ENCODE data around the gene GSC2.

GSC2 gene

GRCh38 chr22:19137384-19138216 lies 12.5 kb downstream of the GSC2 start:
- H2BK15ac ChIP-seq (ENCODE audit: low read depth, poor library complexity, severe bottlenecking), result no peak overlapping the region
- no peak overlapping the region for H3K14ac ChIP-seq (ENCODE audit: low read length in 2 of 2)
- no peak overlapping the region for H3K4ac ChIP-seq (ENCODE audit: low read depth in 1 of 2, low read length in 2 of 2)
- DNase-seq, result no peak
- H2BK12ac ChIP-seq (ENCODE audit: low read length in 2 of 2), result no peak overlapping the region
- no peak overlapping the region for H3K4me3 ChIP-seq (ENCODE audit: insufficient read depth in 1 of 2, low read depth in 1 of 2, low read length in 2 of 2)
- H2AFZ ChIP-seq (ENCODE audit: low read depth, low read length), result no peak overlapping the region
- no peak overlapping the region for H3K18ac ChIP-seq (ENCODE audit: low read depth in 1 of 2, low read length in 2 of 2)
- H3K27ac ChIP-seq (ENCODE audit: low read length, poor library complexity, severe bottlenecking), result no peak overlapping the region
- H3K79me1 ChIP-seq (replicated peaks; ENCODE audit: low read length, poor library complexity, severe bottlenecking), result peaks cover 53% of the 10 kb centered on the region
- H2AK5ac ChIP-seq (ENCODE audit: low read length, severe bottlenecking), result no peak overlapping the region
- H3K9ac ChIP-seq (ENCODE audit: low read length), result no peak overlapping the region
- H3K23ac ChIP-seq (ENCODE audit: low read length in 2 of 2), result no peak overlapping the region
- no peak overlapping the region for H4K8ac ChIP-seq (ENCODE audit: low read length)
- no peak overlapping the region for H2BK120ac ChIP-seq (ENCODE audit: low read depth, low read length)
- H3K4me2 ChIP-seq (ENCODE audit: low read length, poor library complexity, severe bottlenecking), result no peak overlapping the region
- no peak overlapping the region for H2BK5ac ChIP-seq (ENCODE audit: low read depth, low read length, poor library complexity, severe bottlenecking)
- no peaks in the 10 kb centered on the region for H3K27me3 ChIP-seq (ENCODE audit: control insufficient read depth in 1 of 2, insufficient read depth in 1 of 2, low read length in 2 of 2)
- peaks cover 86 to 96% of the 10 kb centered on the region in 2 experiments for H3K36me3 ChIP-seq (ENCODE audit: control insufficient read depth in 1 of 2, insufficient read depth in 2 of 2, low read depth in 1 of 2, low read length in 2 of 2)
- H3K9me3 ChIP-seq (ENCODE audit: control insufficient read depth, low read length), result no peaks in the 10 kb centered on the region
- H3K4me1 ChIP-seq (ENCODE audit: control insufficient read depth, insufficient read depth, low read depth, low read length), result no peaks in the 10 kb centered on the region
- WGBS, result 91% methylated on average over 11 of the region's 11 CpGs
- H4K91ac ChIP-seq (ENCODE audit: low read length), result no peak overlapping the region

GRCh38 chr22:19136915-19137314 lies 13.2 kb downstream of the GSC2 start:
- no peak for DNase-seq
- Histone ChIP-seq H4K8ac (ENCODE audit: low read length) (no peak overlapping the region), H4K91ac (ENCODE audit: low read length) (no peak overlapping the region), H3K4me1 (ENCODE audit: control insufficient read depth, insufficient read depth, low read depth, low read length) (no peaks in the 10 kb centered on the region), H2BK12ac (ENCODE audit: low read length in 2 of 2) (no peak overlapping the region), H3K9ac (ENCODE audit: low read length) (no peak overlapping the region), H3K4me2 (ENCODE audit: low read length, poor library complexity, severe bottlenecking) (no peak overlapping the region), H3K14ac (ENCODE audit: low read length in 2 of 2) (no peak overlapping the region), H2BK5ac (ENCODE audit: low read depth, low read length, poor library complexity, severe bottlenecking) (no peak overlapping the region), H3K27me3 (ENCODE audit: control insufficient read depth in 1 of 2, insufficient read depth in 1 of 2, low read length in 2 of 2) (no peaks in the 10 kb centered on the region), H3K4ac (ENCODE audit: low read depth in 1 of 2, low read length in 2 of 2) (no peak overlapping the region), H3K27ac (ENCODE audit: low read length, poor library complexity, severe bottlenecking) (no peak overlapping the region), H2BK120ac (ENCODE audit: low read depth, low read length) (no peak overlapping the region), H3K79me1 (replicated peaks; ENCODE audit: low read length, poor library complexity, severe bottlenecking) (peaks cover 46% of the 10 kb centered on the region), H3K4me3 (ENCODE audit: insufficient read depth in 1 of 2, low read depth in 1 of 2, low read length in 2 of 2) (no peak overlapping the region), H3K23ac (ENCODE audit: low read length in 2 of 2) (no peak overlapping the region), H3K9me3 (ENCODE audit: control insufficient read depth, low read length) (no peaks in the 10 kb centered on the region), H2AK5ac (ENCODE audit: low read length, severe bottlenecking) (no peak overlapping the region), H2AFZ (ENCODE audit: low read depth, low read length) (no peak overlapping the region), H3K18ac (ENCODE audit: low read depth in 1 of 2, low read length in 2 of 2) (no peak overlapping the region), H2BK15ac (ENCODE audit: low read depth, poor library complexity, severe bottlenecking) (no peak overlapping the region), H3K36me3 (ENCODE audit: control insufficient read depth in 1 of 2, insufficient read depth in 2 of 2, low read depth in 1 of 2, low read length in 2 of 2) (peaks cover 86 to 92% of the 10 kb centered on the region in 2 experiments)
- 96% methylated on average over 10 of the region's 10 CpGs for WGBS

GRCh38 chr22:19134874-19135273 lies 15.2 kb downstream of the GSC2 start:
- Histone ChIP-seq H2AK5ac (ENCODE audit: low read length, severe bottlenecking) (no peak overlapping the region), H2BK12ac (ENCODE audit: low read length in 2 of 2) (no peak overlapping the region), H2BK5ac (ENCODE audit: low read depth, low read length, poor library complexity, severe bottlenecking) (no peak overlapping the region), H4K8ac (ENCODE audit: low read length) (no peak overlapping the region), H3K4ac (ENCODE audit: low read depth in 1 of 2, low read length in 2 of 2) (no peak overlapping the region), H3K27ac (ENCODE audit: low read length, poor library complexity, severe bottlenecking) (no peak overlapping the region), H3K79me1 (replicated peaks; ENCODE audit: low read length, poor library complexity, severe bottlenecking) (peaks cover 35% of the 10 kb centered on the region), H3K4me2 (ENCODE audit: low read length, poor library complexity, severe bottlenecking) (no peak overlapping the region), H3K4me3 (ENCODE audit: insufficient read depth in 1 of 2, low read depth in 1 of 2, low read length in 2 of 2) (no peak overlapping the region), H3K9me3 (ENCODE audit: control insufficient read depth, low read length) (no peaks in the 10 kb centered on the region), H3K27me3 (ENCODE audit: control insufficient read depth in 1 of 2, insufficient read depth in 1 of 2, low read length in 2 of 2) (no peaks in the 10 kb centered on the region), H2BK120ac (ENCODE audit: low read depth, low read length) (no peak overlapping the region), H3K23ac (ENCODE audit: low read length in 2 of 2) (no peak overlapping the region), H3K18ac (ENCODE audit: low read depth in 1 of 2, low read length in 2 of 2) (no peak overlapping the region), H2AFZ (ENCODE audit: low read depth, low read length) (no peak overlapping the region), H3K9ac (ENCODE audit: low read length) (no peak overlapping the region), H3K14ac (ENCODE audit: low read length in 2 of 2) (no peak overlapping the region), H3K4me1 (ENCODE audit: control insufficient read depth, insufficient read depth, low read depth, low read length) (no peaks in the 10 kb centered on the region), H4K91ac (ENCODE audit: low read length) (no peak overlapping the region), H2BK15ac (ENCODE audit: low read depth, poor library complexity, severe bottlenecking) (no peak overlapping the region), H3K36me3 (ENCODE audit: control insufficient read depth in 1 of 2, insufficient read depth in 2 of 2, low read depth in 1 of 2, low read length in 2 of 2) (peaks cover 79 to 82% of the 10 kb centered on the region in 2 experiments)
- 93% methylated on average over 18 of the region's 18 CpGs for WGBS
- DNase-seq, result no peak

- 97% methylated on average over 21 of the region's 21 CpGs for WGBS
- H3K18ac ChIP-seq (ENCODE audit: low read depth in 1 of 2, low read length in 2 of 2), result no peak overlapping the region
- no peak overlapping the region for H2AFZ ChIP-seq (ENCODE audit: low read depth, low read length)
- peaks cover 73 to 77% of the 10 kb centered on the region in 2 experiments for H3K36me3 ChIP-seq (ENCODE audit: control insufficient read depth in 1 of 2, insufficient read depth in 2 of 2, low read depth in 1 of 2, low read length in 2 of 2)
- no peak overlapping the region for H3K4me2 ChIP-seq (ENCODE audit: low read length, poor library complexity, severe bottlenecking)
- H3K79me1 ChIP-seq (replicated peaks; ENCODE audit: low read length, poor library complexity, severe bottlenecking), result peaks cover 33% of the 10 kb centered on the region
- no peak for DNase-seq
- H2BK5ac ChIP-seq (ENCODE audit: low read depth, low read length, poor library complexity, severe bottlenecking), result no peak overlapping the region
- H2BK12ac ChIP-seq (ENCODE audit: low read length in 2 of 2), result no peak overlapping the region
- no peak overlapping the region for H2BK120ac ChIP-seq (ENCODE audit: low read depth, low read length)
- no peak overlapping the region for H4K91ac ChIP-seq (ENCODE audit: low read length)
- no peak overlapping the region for H3K4ac ChIP-seq (ENCODE audit: low read depth in 1 of 2, low read length in 2 of 2)
- no peak overlapping the region for H3K23ac ChIP-seq (ENCODE audit: low read length in 2 of 2)
- H3K4me3 ChIP-seq (ENCODE audit: insufficient read depth in 1 of 2, low read depth in 1 of 2, low read length in 2 of 2), result no peak overlapping the region
- H3K27me3 ChIP-seq (ENCODE audit: control insufficient read depth in 1 of 2, insufficient read depth in 1 of 2, low read length in 2 of 2), result no peaks in the 10 kb centered on the region
- no peak overlapping the region for H3K27ac ChIP-seq (ENCODE audit: low read length, poor library complexity, severe bottlenecking)
- no peak overlapping the region for H4K8ac ChIP-seq (ENCODE audit: low read length)
- H3K14ac ChIP-seq (ENCODE audit: low read length in 2 of 2), result no peak overlapping the region
- H2BK15ac ChIP-seq (ENCODE audit: low read depth, poor library complexity, severe bottlenecking), result no peak overlapping the region
- no peaks in the 10 kb centered on the region for H3K4me1 ChIP-seq (ENCODE audit: control insufficient read depth, insufficient read depth, low read depth, low read length)
- no peaks in the 10 kb centered on the region for H3K9me3 ChIP-seq (ENCODE audit: control insufficient read depth, low read length)
- no peak overlapping the region for H2AK5ac ChIP-seq (ENCODE audit: low read length, severe bottlenecking)
- H3K9ac ChIP-seq (ENCODE audit: low read length), result no peak overlapping the region
These were observed 15.8 kb downstream of the GSC2 start for GRCh38 chr22:19134176-19134831.
